Measurements from ENCODE around the gene CACNG7. TPM values are rescaled to one million over a fixed set of nuclear protein-coding genes. Genes with fewer than 3 reads are reported as not detected.

Gene CACNG7
- total and polyA plus RNA-seq, 4 donors, result not detected

GRCh38 chr19:53992211-53992610, 83.1 kb downstream of the CACNG7 start:
- Histone ChIP-seq H3K9ac (ENCODE audit: low read depth in 1 of 2, low read length in 2 of 2) (no peak overlapping the region), H3K27ac (ENCODE audit: low read depth in 1 of 2, low read length in 2 of 2) (no peak overlapping the region), H3K27me3 (ENCODE audit: control insufficient read depth in 4 of 4, insufficient read depth in 4 of 4, low read length in 3 of 4) (peaks cover 0 to 8% (median 4%) of the 10 kb centered on the region in 4 donors), H3K9me3 (ENCODE audit: control insufficient read depth in 4 of 4, low read length in 3 of 4) (no peaks in the 10 kb centered on the region), H3K4me1 (ENCODE audit: control insufficient read depth in 4 of 4, insufficient read depth in 4 of 4, low read length in 3 of 4) (no peaks in the 10 kb centered on the region), H3K4me3 (ENCODE audit: low read depth in 1 of 3, low read length in 3 of 3) (no peak overlapping the region), H3K36me3 (ENCODE audit: control insufficient read depth in 4 of 4, insufficient read depth in 3 of 4, low read depth in 1 of 4, low read length in 3 of 4) (no peaks in the 10 kb centered on the region)
- WGBS, result 68% methylated on average over 9 of the region's 9 CpGs
- TF ChIP-seq FOXA2 (IDR thresholded peaks at IDR 0.05), result no peak
- TF ChIP-seq GABPA (IDR thresholded peaks at IDR 0.05 in 1 of 2, conservative IDR thresholded peaks at IDR 0.05 in 1 of 2), result no peak
- TF ChIP-seq, protein P1, sequence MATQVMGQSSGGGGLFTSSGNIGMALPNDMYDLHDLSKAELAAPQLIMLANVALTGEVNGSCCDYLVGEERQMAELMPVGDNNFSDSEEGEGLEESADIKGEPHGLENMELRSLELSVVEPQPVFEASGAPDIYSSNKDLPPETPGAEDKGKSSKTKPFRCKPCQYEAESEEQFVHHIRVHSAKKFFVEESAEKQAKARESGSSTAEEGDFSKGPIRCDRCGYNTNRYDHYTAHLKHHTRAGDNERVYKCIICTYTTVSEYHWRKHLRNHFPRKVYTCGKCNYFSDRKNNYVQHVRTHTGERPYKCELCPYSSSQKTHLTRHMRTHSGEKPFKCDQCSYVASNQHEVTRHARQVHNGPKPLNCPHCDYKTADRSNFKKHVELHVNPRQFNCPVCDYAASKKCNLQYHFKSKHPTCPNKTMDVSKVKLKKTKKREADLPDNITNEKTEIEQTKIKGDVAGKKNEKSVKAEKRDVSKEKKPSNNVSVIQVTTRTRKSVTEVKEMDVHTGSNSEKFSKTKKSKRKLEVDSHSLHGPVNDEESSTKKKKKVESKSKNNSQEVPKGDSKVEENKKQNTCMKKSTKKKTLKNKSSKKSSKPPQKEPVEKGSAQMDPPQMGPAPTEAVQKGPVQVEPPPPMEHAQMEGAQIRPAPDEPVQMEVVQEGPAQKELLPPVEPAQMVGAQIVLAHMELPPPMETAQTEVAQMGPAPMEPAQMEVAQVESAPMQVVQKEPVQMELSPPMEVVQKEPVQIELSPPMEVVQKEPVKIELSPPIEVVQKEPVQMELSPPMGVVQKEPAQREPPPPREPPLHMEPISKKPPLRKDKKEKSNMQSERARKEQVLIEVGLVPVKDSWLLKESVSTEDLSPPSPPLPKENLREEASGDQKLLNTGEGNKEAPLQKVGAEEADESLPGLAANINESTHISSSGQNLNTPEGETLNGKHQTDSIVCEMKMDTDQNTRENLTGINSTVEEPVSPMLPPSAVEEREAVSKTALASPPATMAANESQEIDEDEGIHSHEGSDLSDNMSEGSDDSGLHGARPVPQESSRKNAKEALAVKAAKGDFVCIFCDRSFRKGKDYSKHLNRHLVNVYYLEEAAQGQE (IDR thresholded peaks at IDR 0.05), result no peak
- no peak for TF ChIP-seq ZBTB33 (IDR thresholded peaks at IDR 0.05)
- TF ChIP-seq EGR1 (IDR thresholded peaks at IDR 0.05; ENCODE audit: low read depth in 2 of 2), result no peak
- no peak for TF ChIP-seq YY1 (IDR thresholded peaks at IDR 0.05)
- TF ChIP-seq FOXA1 (IDR thresholded peaks at IDR 0.05), result no peak
- TF ChIP-seq RXRA (IDR thresholded peaks at IDR 0.05), result no peak
- TF ChIP-seq RAD21 (IDR thresholded peaks at IDR 0.05), result no peak
- TF ChIP-seq JUND (IDR thresholded peaks at IDR 0.05), result no peak
- TF ChIP-seq, protein P2, sequence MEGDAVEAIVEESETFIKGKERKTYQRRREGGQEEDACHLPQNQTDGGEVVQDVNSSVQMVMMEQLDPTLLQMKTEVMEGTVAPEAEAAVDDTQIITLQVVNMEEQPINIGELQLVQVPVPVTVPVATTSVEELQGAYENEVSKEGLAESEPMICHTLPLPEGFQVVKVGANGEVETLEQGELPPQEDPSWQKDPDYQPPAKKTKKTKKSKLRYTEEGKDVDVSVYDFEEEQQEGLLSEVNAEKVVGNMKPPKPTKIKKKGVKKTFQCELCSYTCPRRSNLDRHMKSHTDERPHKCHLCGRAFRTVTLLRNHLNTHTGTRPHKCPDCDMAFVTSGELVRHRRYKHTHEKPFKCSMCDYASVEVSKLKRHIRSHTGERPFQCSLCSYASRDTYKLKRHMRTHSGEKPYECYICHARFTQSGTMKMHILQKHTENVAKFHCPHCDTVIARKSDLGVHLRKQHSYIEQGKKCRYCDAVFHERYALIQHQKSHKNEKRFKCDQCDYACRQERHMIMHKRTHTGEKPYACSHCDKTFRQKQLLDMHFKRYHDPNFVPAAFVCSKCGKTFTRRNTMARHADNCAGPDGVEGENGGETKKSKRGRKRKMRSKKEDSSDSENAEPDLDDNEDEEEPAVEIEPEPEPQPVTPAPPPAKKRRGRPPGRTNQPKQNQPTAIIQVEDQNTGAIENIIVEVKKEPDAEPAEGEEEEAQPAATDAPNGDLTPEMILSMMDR (IDR thresholded peaks at IDR 0.05; ENCODE audit: low read depth, low read length, missing input control), result no peak
- DNase-seq (ENCODE audit: low spot score), result no peak

GRCh38 chr19:53992815-53993214, 83.7 kb downstream of the CACNG7 start:
- Histone ChIP-seq H3K4me1 (ENCODE audit: control insufficient read depth in 4 of 4, insufficient read depth in 4 of 4, low read length in 3 of 4) (no peaks in the 10 kb centered on the region), H3K9ac (ENCODE audit: low read depth in 1 of 2, low read length in 2 of 2) (no peak overlapping the region), H3K27ac (ENCODE audit: low read depth in 1 of 2, low read length in 2 of 2) (no peak overlapping the region), H3K36me3 (ENCODE audit: control insufficient read depth in 4 of 4, insufficient read depth in 3 of 4, low read depth in 1 of 4, low read length in 3 of 4) (no peaks in the 10 kb centered on the region), H3K9me3 (ENCODE audit: control insufficient read depth in 4 of 4, low read length in 3 of 4) (no peaks in the 10 kb centered on the region), H3K27me3 (ENCODE audit: control insufficient read depth in 4 of 4, insufficient read depth in 4 of 4, low read length in 3 of 4) (peaks cover 0 to 8% (median 4%) of the 10 kb centered on the region in 4 donors), H3K4me3 (ENCODE audit: low read depth in 1 of 3, low read length in 3 of 3) (no peak overlapping the region)
- TF ChIP-seq HNF4A (conservative IDR thresholded peaks at IDR 0.05), result no peak
- no peak for TF ChIP-seq RXRA (IDR thresholded peaks at IDR 0.05)
- TF ChIP-seq, protein P3, sequence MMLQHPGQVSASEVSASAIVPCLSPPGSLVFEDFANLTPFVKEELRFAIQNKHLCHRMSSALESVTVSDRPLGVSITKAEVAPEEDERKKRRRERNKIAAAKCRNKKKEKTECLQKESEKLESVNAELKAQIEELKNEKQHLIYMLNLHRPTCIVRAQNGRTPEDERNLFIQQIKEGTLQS (IDR thresholded peaks at IDR 0.05), result no peak
- TF ChIP-seq, protein P4, sequence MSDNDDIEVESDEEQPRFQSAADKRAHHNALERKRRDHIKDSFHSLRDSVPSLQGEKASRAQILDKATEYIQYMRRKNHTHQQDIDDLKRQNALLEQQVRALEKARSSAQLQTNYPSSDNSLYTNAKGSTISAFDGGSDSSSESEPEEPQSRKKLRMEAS (IDR thresholded peaks at IDR 0.05), result no peak
- TF ChIP-seq NR2F2 (IDR thresholded peaks at IDR 0.05), result no peak
- no peak for TF ChIP-seq RAD21 (IDR thresholded peaks at IDR 0.05)
- no peak for TF ChIP-seq EGR1 (IDR thresholded peaks at IDR 0.05; ENCODE audit: low read depth in 2 of 2)
- 21% methylated on average over 43 of the region's 43 CpGs for WGBS
- no peak for DNase-seq (ENCODE audit: low spot score)
